ENCODE measurements around the gene ZKSCAN7.

Gene ZKSCAN7

DNA sequence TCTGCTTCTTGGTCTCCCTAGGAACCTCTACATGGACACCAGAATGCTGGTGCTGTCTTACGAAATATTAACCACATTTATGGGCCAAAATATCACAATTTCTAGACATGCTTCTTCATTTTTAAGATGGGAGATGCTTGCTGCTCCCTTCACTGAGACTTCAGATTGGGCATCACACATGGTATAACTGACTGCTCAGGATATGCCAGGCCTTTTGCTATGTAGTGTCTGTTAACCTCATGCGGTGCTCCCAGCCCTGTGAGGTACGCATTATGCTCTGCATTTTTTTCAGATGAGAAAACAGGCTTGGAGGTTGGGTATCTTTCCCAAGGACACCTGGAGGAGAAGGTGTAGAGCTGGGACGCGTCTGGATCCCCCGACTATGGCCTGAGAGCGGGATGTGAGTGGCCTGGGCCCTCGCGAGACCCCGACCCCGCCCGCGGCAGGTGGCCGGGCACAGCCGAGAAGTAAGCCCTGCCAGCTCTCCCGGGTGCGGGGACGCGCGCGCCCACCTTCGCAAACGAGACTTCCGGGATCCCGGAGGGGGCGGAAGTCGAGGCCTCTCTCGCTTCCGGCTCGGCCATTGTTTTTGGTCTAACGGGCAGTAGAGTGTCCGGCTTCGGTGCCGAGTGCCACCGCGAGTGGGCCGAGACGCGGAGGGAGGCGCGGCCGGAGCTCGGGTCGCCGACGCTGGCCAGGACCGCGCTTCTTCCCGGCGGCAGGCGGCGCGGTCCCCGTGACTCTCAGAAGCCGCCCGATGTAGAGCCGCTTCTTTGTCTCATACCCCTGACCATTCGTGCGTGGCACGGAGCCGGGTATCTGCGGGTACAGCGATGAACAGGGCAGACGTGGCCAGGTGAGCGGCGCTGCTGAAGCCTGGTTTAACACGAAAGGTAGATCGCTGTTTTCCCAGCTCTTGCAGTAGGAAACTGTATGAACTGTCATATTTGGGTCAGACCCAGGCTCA lies at the start of gene ZKSCAN7:
Gene ZKSCAN7 (plus strand): TSS at position 568 of the 967 bp plus-strand sequence. CDS start 1,855 bp downstream, outside the sequence.
- TF ChIP-seq, protein P1, sequence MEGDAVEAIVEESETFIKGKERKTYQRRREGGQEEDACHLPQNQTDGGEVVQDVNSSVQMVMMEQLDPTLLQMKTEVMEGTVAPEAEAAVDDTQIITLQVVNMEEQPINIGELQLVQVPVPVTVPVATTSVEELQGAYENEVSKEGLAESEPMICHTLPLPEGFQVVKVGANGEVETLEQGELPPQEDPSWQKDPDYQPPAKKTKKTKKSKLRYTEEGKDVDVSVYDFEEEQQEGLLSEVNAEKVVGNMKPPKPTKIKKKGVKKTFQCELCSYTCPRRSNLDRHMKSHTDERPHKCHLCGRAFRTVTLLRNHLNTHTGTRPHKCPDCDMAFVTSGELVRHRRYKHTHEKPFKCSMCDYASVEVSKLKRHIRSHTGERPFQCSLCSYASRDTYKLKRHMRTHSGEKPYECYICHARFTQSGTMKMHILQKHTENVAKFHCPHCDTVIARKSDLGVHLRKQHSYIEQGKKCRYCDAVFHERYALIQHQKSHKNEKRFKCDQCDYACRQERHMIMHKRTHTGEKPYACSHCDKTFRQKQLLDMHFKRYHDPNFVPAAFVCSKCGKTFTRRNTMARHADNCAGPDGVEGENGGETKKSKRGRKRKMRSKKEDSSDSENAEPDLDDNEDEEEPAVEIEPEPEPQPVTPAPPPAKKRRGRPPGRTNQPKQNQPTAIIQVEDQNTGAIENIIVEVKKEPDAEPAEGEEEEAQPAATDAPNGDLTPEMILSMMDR (IDR thresholded peaks at IDR 0.05; ENCODE audit: low read depth, low read length) = 0 out of 2 replicates have a peak, but pooled peaks have one; percentile 4
- peak within 1 kb of the TSS; percentile 70 for H3K4me3 ChIP-seq (ENCODE audit: low read depth, low read length)

DNA sequence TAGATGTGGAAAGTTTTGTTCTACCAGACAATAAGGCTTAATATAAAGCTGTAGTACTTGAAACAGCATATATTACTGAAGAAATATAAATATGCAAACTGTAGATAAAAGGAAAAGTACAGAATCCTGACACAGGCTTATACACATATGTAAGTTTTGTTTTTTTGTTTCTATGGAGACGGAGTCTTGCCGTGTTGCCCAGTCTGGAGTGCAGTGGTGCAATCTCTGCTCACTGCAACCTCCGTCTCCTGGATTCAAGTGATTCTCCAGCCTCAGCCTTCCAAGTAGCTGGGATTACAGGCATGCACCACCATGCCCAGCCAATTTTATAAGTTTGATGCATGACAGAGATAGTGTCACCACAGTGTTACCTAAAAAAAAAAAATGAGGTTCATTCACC lies 48.4 kb upstream of the ZKSCAN7 start:
- TF ChIP-seq, protein P1 (IDR thresholded peaks at IDR 0.05; ENCODE audit: low read depth, low read length) = no peak
- no peak overlapping the region for H3K4me3 ChIP-seq (ENCODE audit: low read depth, low read length)

- H3K4me3 ChIP-seq (ENCODE audit: low read depth, low read length) = no peak overlapping the region
- TF ChIP-seq, protein P1 (IDR thresholded peaks at IDR 0.05; ENCODE audit: low read depth, low read length) = no peak
These were observed 48.0 kb upstream of the ZKSCAN7 start for GRCh38 chr3:44506961-44507360.

GRCh38 chr3:44509393-44509921 lies 45.5 kb upstream of the ZKSCAN7 start:
- H3K4me3 ChIP-seq (ENCODE audit: low read depth, low read length) = peak overlapping the region; percentile 71
- TF ChIP-seq, protein P1 (IDR thresholded peaks at IDR 0.05; ENCODE audit: low read depth, low read length) = no peak

DNA sequence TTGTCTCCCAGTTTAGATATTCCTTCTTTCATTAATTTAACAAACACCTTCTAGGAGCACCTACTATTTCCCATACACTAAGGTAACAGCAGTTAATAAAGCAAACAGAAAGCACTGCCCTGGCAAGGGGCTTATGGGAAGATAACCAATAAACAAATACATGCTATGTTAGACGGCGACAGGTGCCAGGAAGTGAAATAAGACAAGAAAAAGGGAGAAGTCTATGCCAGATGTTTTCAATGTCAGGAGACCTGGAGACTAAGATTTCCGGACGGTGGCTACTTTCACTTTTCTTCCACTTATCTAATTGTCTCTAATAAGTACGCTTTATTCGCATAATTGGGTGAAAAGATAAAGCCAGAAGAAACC lies 45.0 kb upstream of the ZKSCAN7 start:
- TF ChIP-seq, protein P1 (IDR thresholded peaks at IDR 0.05; ENCODE audit: low read depth, low read length) = no peak
- H3K4me3 ChIP-seq (ENCODE audit: low read depth, low read length) = peak overlapping the region; percentile 71

DNA sequence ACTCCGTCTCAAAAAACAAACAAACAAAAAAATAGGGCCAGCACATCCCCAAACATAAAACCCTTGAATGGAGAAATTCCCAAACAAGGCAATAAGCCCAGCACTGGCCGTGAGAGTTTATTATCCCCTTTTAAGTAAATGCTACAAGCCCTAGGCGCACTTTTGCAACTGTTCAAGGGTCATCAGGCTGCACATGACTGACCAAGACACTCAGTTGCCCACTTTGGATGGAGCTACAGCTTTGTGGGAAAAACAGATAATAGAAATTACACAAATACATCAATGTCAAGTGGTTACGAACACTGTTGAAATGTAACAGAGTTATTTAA lies 43.8 kb upstream of the ZKSCAN7 start:
- TF ChIP-seq, protein P1 (IDR thresholded peaks at IDR 0.05; ENCODE audit: low read depth, low read length) = no peak
- peak overlapping the region; percentile 71 for H3K4me3 ChIP-seq (ENCODE audit: low read depth, low read length)

GRCh38 chr3:44513513-44513912 lies 41.5 kb upstream of the ZKSCAN7 start:
- no peak overlapping the region for H3K4me3 ChIP-seq (ENCODE audit: low read depth, low read length)
- TF ChIP-seq, protein P1 (IDR thresholded peaks at IDR 0.05; ENCODE audit: low read depth, low read length) = no peak

Measured in WI38 (cell line).